Dedifferentiated amniotic fluid mesenchymal stem cell (primary cell): ENCODE results near the gene PCDH9.
"Not testable (repeated sequence)": the region's sequence is repeated elsewhere in the genome, so short reads cannot be mapped to it uniquely, and the experiment has no call there.

Experiments used
- DNase-seq: peaks from one replicate; pipeline ENCODE4 v3.0.0-alpha.2; 2016; ENCODE audit errors: extremely low spot score

The PCDH9 gene

GRCh38 chr13:66273011-66273410, 957.1 kb downstream of the PCDH9 start:
- DNase-seq: no peak

- DNase-seq: no peak
Observed at GRCh38 chr13:66266761-66267160, 963.4 kb downstream of the PCDH9 start.

- DNase-seq: no peak
Observed at GRCh38 chr13:66266348-66266747, 963.8 kb downstream of the PCDH9 start.

GRCh38 chr13:66265371-66265770, 964.8 kb downstream of the PCDH9 start:
- DNase-seq: no peak

- no peak for DNase-seq
Observed at GRCh38 chr13:66264971-66265370, 965.2 kb downstream of the PCDH9 start.

- no peak for DNase-seq
Observed at GRCh38 chr13:66262330-66262729, 967.8 kb downstream of the PCDH9 start.

GRCh38 chr13:66259426-66259825, 970.7 kb downstream of the PCDH9 start:
- not testable (repeated sequence) for DNase-seq
